HFF-Myc (cell line): ENCODE data around the gene FRAT2.

Experiments
- DNase-seq: peaks from one replicate; pipeline ENCODE4 v3.0.0-alpha.2; 2011; ENCODE audit warnings: low read depth; ENCODE audit errors: extremely low read depth
- H3K4me3 ChIP-seq: replicated peaks from 2 replicates; pipeline ENCODE4 v1.5.1; 2011; ENCODE audit warnings: low read depth, mild to moderate bottlenecking, control low read depth, low read length
- TF ChIP-seq, protein P1 (sequence below): IDR thresholded peaks from 2 replicates; pipeline ENCODE4 v1.5.1; 2012; ENCODE audit warnings: mild to moderate bottlenecking, low read depth, low read length, control low read depth; ENCODE audit errors: missing control alignments

FRAT2 gene

DNA sequence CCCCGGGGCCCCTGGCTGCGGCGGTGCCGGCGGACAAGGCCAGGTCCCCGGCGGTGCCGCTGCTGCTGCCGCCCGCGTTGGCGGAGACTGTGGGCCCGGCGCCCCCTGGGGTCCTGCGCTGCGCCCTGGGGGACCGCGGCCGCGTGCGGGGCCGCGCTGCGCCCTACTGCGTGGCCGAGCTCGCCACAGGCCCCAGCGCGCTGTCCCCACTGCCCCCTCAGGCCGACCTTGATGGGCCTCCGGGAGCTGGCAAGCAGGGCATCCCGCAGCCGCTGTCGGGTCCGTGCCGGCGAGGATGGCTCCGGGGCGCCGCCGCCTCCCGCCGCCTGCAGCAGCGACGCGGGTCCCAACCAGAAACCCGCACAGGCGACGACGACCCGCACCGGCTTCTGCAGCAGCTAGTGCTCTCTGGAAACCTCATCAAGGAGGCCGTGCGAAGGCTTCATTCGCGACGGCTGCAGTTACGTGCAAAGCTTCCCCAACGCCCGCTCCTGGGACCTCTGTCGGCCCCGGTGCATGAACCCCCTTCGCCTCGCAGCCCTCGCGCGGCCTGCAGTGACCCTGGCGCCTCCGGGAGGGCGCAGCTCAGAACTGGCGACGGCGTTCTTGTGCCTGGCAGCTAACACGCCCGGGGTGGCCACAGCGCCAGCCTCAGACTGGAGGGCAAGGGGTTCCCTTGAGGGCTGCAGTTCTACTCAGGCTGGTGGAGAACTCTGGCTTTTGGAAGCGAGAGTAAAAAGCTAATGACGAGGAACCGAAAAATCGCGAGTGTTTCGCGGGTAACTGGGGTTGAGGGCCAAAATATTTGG lies 14.7 kb downstream of the FRAT2 start:
- peak overlapping the region; percentile 53 for H3K4me3 ChIP-seq
- TF ChIP-seq, protein P1, sequence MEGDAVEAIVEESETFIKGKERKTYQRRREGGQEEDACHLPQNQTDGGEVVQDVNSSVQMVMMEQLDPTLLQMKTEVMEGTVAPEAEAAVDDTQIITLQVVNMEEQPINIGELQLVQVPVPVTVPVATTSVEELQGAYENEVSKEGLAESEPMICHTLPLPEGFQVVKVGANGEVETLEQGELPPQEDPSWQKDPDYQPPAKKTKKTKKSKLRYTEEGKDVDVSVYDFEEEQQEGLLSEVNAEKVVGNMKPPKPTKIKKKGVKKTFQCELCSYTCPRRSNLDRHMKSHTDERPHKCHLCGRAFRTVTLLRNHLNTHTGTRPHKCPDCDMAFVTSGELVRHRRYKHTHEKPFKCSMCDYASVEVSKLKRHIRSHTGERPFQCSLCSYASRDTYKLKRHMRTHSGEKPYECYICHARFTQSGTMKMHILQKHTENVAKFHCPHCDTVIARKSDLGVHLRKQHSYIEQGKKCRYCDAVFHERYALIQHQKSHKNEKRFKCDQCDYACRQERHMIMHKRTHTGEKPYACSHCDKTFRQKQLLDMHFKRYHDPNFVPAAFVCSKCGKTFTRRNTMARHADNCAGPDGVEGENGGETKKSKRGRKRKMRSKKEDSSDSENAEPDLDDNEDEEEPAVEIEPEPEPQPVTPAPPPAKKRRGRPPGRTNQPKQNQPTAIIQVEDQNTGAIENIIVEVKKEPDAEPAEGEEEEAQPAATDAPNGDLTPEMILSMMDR: no peak
- DNase-seq: no peak

DNA sequence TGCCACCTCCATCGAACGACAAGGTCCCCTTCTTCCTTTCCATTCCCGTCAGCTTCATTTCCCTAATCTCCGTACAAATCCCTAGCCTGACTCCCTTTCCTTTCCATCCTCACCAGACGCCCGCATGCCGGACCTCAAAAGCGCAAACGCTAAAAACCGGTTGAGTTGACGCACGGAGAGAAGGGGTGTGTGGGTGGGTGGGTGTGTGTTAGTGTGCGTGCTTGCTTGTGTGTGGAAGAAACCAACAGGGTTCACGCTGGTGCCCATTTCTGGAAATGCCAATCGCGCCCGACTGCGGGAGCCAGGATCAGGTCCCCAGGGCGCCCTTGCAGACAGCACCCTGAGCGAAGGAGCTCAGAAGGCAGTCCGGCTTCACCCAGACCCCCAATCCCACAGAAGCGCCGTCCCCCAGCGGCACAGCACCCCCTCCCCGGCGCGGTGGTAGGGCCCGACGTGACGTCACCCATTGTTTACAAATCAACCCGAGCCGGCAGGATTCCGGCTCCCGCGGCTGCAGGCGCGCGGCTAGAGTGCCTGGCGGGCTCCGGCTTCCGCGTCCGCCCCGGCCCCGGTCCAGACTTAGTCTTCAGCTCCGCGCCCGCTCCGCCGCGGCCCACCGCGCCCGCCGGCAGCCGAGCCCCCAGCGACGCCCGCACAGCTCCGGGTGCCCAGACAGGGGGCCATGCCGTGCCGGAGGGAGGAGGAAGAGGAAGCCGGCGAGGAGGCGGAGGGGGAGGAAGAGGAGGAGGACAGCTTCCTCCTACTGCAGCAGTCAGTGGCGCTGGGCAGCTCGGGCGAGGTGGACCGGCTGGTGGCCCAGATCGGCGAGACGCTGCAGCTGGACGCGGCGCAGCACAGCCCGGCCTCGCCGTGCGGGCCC lies 15.5 kb downstream of the FRAT2 start, which contains the start of gene FRAT1:
TSS of gene FRAT1 (plus strand) at position 500 of the 880 bp plus-strand sequence. CDS start at position 683, 183 bp downstream.
- TF ChIP-seq, protein P1: no peak
- H3K4me3 ChIP-seq: peak within 1 kb of the TSS; percentile 53
- DNase-seq: peak; percentile 59

DNA sequence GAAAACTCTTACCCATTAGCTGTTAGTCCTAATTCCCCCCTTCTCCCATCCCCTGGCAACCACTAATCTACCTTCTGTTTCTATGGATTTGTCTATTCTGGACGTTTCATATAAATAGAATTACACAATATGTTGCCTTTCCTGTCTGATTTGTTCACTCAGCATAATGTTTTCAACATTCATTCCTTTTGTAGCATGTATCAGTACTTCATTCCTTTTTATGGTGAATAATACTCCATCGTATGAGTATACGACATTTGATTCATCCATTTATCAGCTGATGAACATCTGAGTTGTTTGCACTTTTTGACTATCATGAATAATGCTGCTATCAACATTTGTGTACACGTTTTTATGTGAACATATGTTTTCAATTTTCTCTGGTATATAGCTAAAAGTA lies 19.9 kb downstream of the FRAT2 start:
- no peak for DNase-seq
- H3K4me3 ChIP-seq: no peak overlapping the region
- TF ChIP-seq, protein P1: no peak

DNA sequence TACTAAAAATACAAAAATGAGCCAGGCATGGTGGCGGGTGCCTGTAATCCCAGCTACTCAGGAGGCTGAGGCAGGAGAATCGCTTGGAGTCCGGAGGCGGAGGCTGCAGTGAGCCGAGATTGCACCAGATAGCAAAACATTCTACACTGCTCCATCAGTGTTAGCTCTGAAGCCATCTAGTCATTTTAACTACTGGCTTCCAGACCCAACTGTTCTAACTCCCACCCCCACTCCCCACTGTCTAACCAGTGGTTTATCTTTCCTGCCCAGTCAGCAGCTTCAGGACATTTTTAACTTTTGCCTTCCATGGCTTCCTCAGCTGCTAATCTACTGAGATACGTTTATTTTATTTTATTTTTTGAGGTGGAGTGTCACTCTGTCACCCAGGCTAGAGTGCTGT lies 21.6 kb downstream of the FRAT2 start:
- no peak for DNase-seq
- TF ChIP-seq, protein P1: no peak
- H3K4me3 ChIP-seq: no peak overlapping the region

DNA sequence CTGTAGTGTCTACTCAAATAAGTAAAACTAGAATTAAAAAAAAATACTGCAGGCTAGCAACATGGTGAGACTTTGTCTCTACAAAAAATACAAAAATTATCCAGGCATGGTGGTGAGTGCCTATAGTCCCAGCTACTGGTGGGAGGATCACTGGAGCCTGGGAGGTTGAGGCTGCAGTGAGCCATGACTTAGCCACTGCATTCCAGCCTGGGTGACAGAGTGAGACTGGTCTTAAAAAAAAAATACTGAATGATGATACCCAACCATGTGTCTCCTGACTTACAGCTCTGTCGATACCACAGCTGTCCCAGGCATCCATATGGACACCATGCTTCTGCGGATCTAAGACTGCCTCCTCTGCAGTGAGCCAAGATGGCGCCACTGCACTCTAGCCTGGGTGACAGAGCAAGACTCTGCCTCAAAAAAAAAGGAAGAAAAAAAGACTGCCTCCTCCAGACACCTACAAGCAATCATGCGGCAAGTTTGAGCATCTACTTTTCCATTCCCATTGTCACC lies 23.4 kb downstream of the FRAT2 start:
- no peak for DNase-seq
- TF ChIP-seq, protein P1: no peak
- H3K4me3 ChIP-seq: no peak overlapping the region

DNA sequence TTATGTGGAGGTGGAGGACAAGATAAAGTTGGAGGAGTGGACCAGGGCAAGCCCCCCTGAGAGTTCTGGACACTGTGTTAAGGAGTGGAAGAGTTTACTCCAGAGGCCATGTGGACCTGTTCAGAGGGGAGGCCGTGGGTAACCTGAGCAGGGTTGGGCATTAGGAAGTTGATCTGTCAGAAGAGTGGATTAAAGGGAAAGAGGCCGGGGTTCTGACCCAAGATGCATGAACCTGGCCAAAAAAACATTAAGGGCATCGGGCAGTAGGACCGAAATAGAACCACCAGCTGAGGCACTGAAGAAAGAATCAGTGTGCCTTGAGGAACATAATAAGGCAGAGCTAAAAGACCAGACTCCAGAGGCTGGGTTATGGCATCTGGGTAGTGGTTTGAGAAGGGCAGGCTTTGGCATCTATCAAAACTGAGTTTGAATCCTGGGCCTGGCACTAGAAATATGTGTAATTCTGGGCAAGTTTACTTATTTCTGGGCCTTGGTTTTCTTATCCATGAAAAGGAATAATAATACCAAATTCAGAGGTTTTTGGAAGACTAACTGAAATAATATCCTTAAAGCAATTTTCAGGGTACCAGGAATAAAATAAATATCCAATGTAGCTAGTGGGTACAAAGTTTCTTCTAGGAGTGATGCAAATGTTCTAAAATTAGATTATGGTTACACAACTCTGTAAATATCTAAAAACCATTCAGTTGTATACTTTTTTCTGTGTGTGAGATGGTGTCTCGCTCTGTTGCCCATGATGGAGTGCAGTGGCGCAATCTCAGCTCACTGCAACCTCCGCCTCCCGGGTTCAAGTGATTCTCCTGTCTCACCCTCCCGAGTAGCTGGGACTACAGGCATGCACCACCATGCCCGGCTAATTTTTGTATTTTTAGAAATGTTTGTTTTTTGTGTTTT lies 26.4 kb downstream of the FRAT2 start:
- no peak for DNase-seq
- TF ChIP-seq, protein P1: no peak
- no peak overlapping the region for H3K4me3 ChIP-seq
